PFSK-1 (cell line): ENCODE results near the gene TDRD5.

Source experiments
- FOXP2 ChIP-seq: optimal IDR thresholded peaks from 2 replicates; pipeline ENCODE3; 2011; ENCODE audit warnings: borderline replicate concordance, control low read depth, inconsistent platforms; ENCODE audit not compliant: insufficient read depth; ENCODE audit errors: extremely low read length, extremely low read depth
- POLR2AphosphoS5 ChIP-seq: IDR thresholded peaks from 2 replicates; pipeline ENCODE4 v1.6.1; 2012; ENCODE audit warnings: low read depth, mild to moderate bottlenecking, control low read depth, low read length, moderate library complexity
- REST ChIP-seq, 2 experiments: IDR thresholded peaks; 2 replicates each; pipeline versions ENCODE4 v1.6.1 to v1.8.0; 2011 to 2012; ENCODE audit warnings: low read depth in 2 of 2, low read length in 2 of 2, control low read depth in 1 of 2, inconsistent platforms in 1 of 2, mild to moderate bottlenecking in 1 of 2, moderate library complexity in 1 of 2; ENCODE audit not compliant: insufficient read depth in 1 of 2
- SIN3A ChIP-seq: IDR thresholded peaks from 2 replicates; pipeline ENCODE4 v1.6.1; 2012; ENCODE audit warnings: mild to moderate bottlenecking, low read length, moderate library complexity, borderline replicate concordance; ENCODE audit not compliant: insufficient read depth
- TAF1 ChIP-seq: IDR thresholded peaks from 2 replicates; pipeline ENCODE4 v1.6.1; 2012; ENCODE audit warnings: low read length, control low read depth, borderline replicate concordance; ENCODE audit not compliant: insufficient read depth

GRCh38 chr1:179708434-179709195 lies 117.0 kb downstream of the TDRD5 start:
- no peak for TF ChIP-seq REST (IDR thresholded peaks at IDR 0.05; ENCODE audit: insufficient read depth in 1 of 2, low read depth in 2 of 2, low read length in 2 of 2)
- no peak for TF ChIP-seq POLR2AphosphoS5
- no peak for TF ChIP-seq TAF1
- no peak for TF ChIP-seq FOXP2
- no peak for TF ChIP-seq SIN3A
